ENCODE results near the gene TMEM217.
"Not testable (repeated sequence)": the region's sequence is repeated elsewhere in the genome, so short reads cannot be mapped to it uniquely, and the experiment has no call there.

TMEM217 gene

DNA sequence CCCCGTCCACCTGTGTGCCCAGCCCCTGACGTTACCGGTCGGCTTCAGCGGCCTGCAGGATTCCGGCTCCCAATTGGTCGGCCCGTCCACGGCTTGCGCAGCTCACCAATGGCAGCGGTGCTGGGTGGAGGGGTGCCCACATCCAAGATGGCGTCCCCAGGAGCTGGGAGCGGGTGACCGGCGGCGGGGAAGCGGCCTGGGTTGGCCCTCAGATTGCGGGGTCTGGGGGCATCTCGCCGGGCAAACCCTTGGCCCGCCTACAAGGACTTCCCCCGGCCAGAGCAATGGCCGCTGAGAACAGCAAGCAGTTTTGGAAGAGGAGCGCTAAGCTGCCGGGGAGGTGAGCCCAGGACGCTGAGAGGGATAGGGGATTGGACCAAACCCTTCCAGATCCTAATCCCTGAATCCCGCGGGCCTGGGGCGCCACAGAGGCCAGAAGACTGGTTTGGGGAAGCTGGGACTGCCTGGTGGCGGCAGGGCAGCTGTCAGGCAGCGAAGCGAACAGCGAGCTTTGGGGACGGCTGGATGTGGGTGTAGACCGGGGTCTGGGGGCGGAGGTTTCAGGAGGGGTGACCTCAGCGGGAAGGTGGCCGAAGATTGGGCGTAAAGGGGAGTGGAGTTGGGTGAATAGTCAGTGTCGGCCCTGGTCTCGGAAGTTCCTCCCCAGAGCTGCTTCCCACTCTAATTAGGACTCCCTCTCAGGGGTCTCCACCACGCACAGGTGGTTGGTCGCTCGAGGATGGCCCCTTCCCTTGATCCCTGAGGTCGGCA lies at the start of gene TMEM217, which contains the start of gene TBC1D22B:
Gene TMEM217, minus strand, starts transcription at position 511 of the 771 bp plus-strand sequence. CDS start 39,114 bp downstream, outside the sequence.
Gene TBC1D22B, plus strand, starts transcription at position 139 of the 771 bp plus-strand sequence. Its CDS starts 146 bp downstream, at position 285.
- peak; percentile 96 for DNase-seq

DNA sequence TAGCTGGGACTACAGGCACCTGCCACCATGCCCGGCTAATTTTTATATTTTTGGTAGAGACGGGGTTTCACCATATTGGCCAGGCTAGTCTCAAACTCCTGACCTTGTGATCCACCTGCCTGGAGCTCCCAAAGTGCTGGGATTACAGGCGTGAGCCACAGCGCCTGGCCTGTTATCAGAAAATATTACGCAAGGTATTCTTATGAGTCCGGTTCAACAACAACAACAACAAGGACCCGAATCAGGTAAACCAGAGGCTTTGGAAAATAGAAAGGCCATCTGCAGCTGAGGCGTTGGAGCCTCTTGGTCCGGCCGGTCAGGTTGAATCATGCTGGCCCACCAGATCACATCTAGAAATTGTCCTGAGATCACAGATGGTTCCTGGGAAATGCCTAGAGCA lies 49.5 kb upstream of the TMEM217 start:
- not testable (repeated sequence) for DNase-seq

DNA sequence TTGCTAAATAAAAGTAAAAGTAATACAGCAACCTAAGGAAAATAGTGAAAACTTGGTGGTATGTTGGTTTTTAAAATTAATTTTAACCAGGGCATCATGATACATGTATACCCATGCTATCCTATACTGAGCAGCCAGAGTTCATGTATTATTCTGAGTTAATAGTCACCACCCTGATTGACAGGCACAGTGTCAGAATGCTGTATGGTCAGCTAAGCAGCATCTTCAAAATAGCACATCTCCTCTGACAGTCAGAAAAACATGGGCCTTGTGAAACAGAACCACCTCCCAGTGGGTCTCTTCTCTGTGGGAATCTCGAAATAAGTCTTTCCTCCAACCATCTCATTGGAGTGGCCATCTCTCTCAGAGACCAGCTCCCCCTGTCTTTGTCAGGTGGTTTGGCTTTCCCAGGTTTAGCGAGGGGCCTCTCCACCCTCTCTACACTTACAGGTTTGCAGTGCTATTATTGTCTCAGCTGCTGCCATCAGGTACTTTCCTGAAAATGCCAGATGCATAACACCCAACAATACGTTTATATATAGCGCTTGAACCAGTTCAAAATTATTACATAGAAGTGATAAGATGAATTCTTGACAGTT lies 48.8 kb upstream of the TMEM217 start:
- no peak for DNase-seq

DNA sequence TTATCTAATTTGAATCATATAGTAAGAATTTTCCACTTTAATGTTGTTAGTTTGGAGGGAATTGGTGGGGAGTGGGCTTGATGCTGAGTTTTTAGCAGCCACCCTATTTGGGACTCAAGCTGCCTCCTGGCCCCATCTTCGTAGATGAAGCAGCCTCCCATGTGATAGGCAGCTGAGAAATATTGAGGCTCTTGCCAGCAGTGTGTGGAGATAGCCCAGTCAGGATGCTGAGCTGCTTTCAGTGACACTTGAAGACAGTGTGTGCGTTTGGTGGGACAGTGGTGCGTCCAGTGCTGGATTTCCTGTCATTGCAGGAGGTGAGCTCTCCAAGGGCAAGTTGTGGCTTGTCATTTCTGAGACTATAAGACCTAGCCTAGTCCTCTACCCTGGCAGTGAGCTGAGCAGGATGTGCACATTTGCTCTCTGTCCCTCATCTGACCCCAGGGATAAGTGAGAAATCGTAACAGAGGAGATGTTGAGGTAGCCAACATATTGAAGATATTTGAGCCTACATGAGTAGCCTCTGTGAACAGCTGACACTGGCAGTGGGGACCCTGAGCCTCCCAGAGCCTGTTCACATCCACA lies 48.0 kb upstream of the TMEM217 start:
- DNase-seq = no peak

DNA sequence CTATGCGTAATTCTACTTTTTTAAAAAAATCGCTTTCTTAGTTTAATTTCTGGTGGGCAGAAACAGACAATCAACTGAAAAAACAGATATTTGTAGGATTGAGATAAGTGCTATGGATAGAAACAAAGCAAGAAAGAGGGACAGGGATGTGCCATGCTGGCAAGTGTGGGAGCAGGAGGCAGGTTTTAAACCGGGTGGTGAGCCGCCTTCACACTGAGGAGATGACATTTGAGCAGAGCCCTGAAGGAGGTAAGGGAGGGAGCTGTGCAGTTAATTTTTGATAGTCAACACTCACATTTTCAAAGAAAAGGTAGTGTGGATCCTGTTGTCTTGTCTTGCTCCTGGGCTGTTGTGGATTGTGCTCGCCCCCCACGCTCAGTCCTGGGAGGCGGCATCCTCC lies 46.8 kb upstream of the TMEM217 start:
- no peak for DNase-seq

DNA sequence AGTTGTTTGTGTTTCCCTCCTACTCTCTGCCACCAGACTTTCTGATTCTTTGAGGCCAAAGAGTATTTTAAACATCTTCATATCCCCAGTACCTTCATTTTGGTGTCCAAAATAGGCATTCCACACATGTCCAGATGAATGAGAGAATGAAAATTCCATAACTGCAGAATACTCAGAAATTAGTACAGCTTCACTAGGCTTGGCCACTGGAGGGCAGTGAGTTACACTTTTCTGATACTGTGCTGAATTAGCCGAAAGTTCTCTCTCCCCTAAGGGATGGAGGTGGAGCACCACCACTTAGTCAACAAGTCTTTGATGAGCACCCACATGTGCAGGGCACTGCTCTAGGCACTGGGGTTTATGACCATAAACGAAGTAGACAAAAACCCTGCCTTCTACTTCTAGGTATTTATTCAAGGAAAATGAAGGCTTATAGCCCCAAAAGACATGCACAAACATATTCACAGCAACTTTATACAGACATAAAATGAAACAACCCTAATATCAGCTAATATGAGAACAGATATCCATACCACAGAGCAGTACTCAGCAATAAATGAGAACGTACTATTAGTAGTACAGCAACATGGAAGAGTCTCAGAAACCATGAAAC lies 46.1 kb upstream of the TMEM217 start:
- DNase-seq = peak; percentile 10

DNA sequence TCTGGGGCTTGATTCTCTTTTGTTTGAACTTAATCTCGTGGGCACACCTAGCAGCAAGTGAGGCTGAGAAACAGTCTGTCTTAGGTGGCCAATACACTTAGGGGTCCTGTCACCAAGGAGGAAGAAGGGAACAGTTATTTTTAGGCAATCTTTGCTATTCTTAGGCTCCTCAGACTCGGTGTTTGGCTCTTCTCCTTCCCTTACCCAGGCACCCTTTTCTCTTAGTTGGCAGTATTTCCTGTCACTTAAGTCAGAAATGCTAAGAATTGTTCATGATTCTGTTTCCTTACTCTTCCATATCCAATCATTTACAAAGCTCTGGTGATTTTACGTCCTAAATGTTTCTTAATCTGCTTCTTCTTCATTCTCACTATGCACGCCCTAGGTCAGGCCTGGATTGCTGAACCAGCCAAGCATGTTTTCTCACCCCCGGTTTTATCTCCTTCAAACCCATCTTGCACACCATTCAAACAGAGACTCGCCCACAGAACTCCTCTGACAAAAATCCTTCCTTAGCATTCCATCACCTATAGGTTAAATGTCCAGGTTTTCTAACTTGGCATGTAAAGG lies 45.2 kb upstream of the TMEM217 start:
- DNase-seq = no peak

DNA sequence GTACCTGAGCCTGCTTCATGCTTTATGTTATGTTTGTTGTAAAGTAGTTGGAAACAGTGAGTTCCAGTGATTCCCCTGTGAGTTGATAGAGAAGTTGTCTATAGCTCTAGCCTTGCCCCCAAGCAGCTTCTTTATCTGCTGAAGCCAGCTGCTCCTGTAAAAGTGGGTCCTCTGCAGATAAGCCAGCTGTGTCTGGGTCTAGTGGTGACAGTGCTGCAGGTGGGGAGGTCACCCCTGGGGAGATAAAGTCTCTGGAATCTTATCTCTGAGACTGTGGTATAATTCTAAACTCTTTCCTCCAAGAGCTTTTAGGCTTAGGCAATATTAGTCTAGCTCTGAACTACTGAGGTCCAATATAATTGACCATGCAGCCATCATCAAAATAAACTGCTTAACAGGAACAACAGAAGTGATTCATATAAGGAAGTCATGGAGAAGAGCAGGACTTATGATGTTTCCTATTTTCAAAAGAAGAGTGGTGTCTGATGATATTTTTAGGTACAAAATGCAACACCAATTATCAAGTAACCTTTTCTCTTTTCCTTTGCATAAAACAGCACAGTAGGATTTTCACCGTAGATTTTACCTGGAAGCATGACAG lies 44.2 kb upstream of the TMEM217 start:
- DNase-seq = no peak

DNA sequence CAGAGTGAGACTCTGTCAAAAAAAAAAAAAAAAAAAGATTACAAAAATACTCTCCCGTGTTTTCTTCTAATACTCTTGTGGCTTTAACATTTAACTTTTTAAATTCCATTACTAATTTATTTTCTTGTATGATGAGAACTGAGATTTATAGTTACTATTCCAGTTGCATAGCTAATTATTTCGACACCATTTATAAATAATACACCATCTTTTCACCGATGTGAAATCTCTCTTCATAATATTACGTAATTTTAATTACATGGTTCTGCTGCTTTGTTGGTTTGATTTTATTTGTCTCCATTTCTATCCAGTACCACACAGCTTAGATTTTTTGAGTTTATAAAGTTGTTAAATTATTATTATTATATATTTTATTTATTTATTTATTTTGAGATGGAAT lies 42.0 kb upstream of the TMEM217 start:
- DNase-seq = no peak

DNA sequence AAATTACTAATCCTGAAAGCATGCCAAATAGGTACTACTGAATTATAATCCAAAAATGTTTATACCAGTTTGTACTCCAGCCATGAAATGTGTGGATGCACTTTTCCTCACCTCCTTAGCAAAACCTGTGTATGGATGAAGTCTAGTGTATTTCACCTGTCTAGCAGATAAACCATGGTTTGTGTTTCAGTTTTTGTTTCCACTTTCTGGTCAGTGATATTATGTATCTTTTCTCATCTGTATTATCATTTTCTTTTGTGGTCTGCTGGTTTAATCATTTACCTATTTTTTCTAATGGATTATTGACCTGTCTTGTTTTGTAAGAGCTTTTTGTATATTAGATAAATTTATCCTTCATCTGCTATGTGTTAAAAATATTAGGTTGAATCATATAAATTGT lies 41.0 kb upstream of the TMEM217 start:
- DNase-seq = no peak

DNA sequence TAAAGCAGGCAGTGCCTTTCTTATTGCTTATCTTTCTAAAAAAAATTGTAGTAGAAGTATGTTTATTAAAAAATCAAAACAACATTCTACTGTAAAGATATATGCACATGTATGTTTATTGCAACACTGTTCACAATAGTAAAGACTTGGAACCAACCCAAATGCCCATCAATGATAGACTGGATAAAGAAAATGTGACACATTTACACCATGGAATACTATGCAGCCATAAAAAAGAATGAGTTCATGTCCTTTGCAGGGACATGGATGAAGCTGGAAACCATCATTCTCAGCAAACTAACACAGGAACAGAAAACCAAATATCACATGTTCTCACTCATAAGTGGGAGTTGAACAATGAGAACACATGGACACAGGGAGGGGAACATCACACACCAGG lies 39.7 kb upstream of the TMEM217 start:
- not testable (repeated sequence) for DNase-seq

DNA sequence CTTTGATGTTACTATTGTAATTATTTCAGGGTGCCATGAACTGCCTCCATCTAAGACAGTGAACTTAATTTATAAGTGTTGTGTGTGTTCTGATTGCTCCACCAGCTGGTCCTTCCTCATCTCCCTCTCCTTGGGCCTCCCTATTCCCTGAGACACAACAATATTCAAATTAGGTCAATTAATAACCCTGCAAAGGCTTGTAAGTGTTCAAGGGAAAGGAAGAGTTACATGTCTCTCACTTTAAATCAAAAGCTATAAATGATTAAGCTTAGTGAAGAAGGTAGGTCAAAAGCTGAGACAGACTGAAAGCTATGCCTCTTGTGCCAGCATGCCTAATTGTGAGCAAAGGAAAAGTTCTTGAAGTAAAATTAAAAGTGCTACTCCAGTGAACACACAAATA lies 35.5 kb upstream of the TMEM217 start:
- DNase-seq = no peak

DNA sequence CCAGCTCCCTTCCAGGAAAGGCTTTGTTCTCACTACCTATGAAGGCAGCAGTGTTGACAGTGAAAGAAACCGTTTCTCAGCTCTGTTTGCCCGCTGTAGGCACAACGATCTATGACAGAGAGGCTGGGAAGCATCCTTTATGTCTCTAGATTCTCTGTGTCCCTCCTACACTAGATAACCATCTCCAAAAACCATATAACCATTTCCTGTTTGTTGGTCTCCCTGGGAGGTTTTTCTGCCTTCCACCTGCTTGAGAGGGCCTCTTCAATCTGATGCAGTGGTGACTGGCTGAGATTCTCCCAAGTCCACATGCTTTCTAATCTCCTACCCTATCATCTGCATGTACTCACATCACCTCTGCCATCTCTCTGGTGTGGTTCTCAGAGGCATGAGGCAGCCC lies 32.0 kb upstream of the TMEM217 start:
- peak; percentile 53 for DNase-seq

DNA sequence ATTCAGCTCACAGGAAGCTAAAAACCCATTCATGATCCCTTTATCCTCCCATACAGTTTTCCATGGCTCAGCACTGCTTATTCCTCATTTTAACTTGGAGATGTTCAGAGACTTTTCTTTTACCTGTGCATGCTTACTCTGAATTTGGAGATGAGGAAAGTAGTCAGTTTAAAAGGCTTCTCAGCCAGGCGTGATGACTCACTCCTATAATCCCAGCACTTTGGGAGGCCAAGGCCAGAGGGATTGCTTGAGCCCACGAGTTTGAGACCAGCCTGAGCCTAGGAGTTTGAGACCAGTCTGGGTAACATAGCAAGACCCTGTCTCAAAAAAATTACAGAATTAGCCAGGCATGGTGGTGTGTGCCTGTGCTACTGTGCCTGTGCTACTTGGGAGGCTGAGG lies 30.3 kb upstream of the TMEM217 start:
- DNase-seq = no peak

DNA sequence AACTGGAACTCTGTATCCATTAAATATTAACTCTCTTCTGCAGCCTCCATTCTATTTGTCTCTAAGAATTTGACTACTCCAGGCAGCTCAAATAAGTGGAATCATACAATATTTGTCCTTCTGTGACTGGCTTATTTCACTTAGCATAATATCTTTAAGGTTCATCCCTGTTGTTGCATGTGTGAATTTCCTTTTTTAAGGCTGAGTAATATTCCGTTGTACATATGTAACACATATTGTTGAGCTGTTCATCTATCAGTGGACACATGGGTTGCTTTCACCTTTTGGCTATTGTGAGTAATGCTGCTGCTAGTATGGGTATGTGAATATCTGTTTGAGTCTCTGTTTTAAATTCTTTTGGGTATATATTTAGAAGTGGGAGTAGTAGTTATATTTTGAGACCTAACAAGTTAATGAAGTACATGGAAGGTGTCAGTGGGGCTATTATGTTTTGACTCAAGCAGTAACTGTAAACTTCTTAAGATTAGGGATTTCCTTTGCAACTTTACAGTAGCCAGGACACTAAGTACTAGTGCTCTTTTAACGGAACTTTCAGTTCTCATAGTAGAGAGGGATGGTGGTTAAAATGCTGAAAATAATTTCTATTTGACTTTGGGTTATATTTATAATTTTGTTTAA lies 29.7 kb upstream of the TMEM217 start:
- no peak for DNase-seq

DNA sequence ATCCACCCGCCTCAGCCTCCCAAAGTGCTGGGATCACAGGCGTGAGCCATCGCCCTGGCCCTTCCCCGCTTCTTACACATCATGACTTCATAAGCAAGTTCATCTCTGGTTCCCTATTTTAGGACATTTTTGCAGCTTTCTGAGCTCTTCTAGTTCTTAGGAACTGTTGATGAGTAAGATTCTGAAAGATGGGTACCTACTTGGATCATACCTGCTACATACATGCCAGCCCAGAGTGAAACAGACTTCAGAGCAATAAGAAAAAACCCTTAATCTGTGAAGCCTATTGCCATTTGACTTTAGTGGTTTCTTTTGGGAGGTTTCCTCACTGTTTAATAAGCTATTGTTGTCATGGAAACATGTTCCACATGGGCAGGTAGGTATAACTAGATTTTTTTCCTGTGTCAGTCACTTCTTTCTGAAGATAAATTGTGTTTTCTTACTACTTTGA lies 27.9 kb upstream of the TMEM217 start:
- DNase-seq = no peak

DNA sequence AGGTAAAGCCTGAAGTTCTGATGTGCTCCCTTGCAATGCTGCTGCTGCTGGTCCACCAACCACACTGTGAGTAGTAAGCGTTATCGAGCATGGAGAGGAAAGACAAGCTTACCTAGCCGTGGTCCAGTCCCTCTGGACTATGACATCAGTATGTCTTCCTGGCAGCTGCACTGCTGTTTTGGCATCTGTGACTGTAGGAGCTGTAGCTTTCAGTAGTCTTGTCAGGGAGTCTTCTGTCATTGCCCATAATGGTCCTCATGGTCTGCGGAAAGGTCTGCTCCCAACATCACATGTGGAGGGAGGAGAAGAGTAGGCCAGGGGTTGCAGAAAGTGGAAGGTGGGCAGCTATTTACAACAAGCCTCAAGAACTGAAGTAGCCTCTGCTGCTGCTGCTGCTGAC lies 26.8 kb upstream of the TMEM217 start:
- no peak for DNase-seq

DNA sequence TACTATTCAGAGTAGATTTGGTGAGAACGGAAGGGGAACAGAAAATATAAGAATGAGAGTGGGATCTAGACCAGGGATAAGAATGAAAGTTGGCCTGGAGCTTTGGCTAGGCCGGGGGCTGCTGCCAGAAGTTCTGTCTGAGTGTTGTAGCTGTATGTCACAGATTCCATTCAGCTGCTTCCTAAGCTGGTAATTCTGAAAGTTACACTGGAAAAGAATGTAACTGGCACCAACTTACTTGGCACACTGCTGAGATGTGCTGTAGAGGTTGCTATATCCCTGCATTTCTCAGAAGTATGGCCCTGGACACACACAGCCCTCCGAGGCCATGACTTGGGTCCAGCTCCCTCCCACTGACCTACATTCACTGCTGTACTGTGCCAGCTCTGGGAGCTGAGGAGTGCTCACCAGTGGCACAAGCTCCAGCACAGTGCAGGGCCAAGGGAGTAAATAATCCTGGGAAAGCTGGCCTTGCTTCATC lies 25.8 kb upstream of the TMEM217 start:
- no peak for DNase-seq

DNA sequence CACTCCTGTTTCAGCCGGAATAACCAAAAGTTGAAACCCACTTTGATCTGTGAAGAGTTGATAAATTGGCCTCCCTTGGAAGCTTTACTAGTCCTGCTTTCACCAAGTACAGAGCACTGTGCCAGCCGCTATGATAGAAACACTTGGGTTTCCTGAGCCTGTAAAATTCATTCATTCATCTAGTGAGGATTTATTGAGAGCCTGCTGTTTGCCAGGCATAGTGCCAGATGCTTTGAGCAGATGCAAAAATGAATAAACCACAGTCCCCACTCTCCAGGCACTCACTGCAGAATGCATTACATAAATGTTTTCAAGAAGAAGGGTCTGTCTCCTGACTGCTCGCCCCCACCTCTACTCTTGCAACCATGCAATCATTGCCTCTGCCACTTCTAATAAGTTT lies 25.3 kb upstream of the TMEM217 start:
- no peak for DNase-seq

DNA sequence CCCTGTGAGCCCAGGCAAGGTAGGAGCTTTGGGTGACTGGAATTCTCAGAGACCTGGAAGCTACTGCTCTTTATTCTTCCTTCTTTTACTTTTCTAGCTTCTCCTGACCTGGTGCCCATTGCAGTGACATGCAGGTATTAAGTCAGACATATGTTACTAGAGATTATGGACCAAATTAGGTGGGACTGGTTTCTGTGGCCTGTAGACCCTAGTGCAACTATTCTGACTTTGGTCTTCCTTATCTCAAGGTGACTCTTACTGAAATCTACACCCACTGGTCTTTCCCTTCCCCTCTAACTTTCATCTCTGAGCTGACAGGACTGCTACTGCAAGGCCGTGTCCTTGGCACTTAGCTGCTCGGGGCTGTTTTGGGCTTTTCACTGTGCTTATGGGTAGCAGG lies 24.4 kb upstream of the TMEM217 start:
- no peak for DNase-seq

DNA sequence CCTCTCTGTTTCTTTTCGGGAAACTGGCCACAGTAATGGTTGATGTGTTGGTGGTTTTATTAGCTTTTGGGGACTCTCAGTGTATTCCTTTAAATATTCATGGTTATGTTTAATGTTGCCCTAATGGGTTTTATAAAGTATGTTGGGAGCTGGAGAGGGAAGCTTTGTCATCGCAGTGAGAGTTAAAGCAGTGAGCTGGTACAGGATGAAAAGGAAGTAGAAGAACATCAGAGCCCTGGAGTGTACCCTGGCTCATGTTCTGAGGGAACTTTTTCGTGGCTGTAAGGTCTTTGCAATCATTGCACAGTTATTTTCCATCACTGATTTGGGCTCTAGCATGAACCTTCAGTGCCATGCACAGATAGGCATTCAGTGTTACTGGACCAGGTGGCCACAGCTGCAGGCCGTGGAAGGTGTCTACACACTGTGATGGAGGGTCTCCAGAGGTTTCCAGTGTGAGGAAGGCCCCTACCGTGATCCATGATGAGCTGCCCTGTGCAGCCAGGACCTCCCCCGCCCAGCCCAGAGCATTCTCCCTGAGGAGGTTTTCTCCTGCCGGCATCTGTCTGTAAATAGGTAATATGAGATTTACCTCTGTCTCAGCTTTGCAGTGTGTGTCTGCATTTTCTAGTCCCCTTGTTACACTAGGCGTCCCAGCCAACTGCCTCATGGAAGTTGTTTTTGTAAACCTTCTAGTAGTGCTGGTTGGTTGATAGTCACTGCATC lies 22.4 kb upstream of the TMEM217 start:
- DNase-seq = no peak

Data from CD4-positive, alpha-beta T cell treated with Interleukin-10 for 1 hour (primary cell).